Trophoblast cell (in vitro differentiated cells and primary cell): Measurements from ENCODE around the gene USP20.

Experiments used
- DNase-seq, 2 donors: peaks; one replicate each; pipeline ENCODE4 v3.0.0-alpha.2; 2016
- H2AFZ ChIP-seq: 2 replicates; pipeline ENCODE4 v1.6.1; 2013; ENCODE audit warnings: low read length, moderate library complexity, mild to moderate bottlenecking; ENCODE audit not compliant: insufficient read depth, poor library complexity
- H2AK5ac ChIP-seq: 2 replicates; pipeline ENCODE4 v1.6.1; 2013; ENCODE audit warnings: mild to moderate bottlenecking, low read length
- H2BK120ac ChIP-seq: 2 replicates; pipeline ENCODE4 v1.6.1; 2013; ENCODE audit warnings: low read length, mild to moderate bottlenecking, moderate library complexity; ENCODE audit not compliant: insufficient read depth, poor library complexity
- H2BK12ac ChIP-seq: 2 replicates; pipeline ENCODE4 v1.6.1; 2013; ENCODE audit warnings: mild to moderate bottlenecking, low read length, moderate library complexity
- H2BK5ac ChIP-seq: 2 replicates; pipeline ENCODE4 v1.6.1; 2013; ENCODE audit warnings: low read length, low read depth, moderate library complexity, mild to moderate bottlenecking; ENCODE audit not compliant: poor library complexity
- H3K14ac ChIP-seq: 2 replicates; pipeline ENCODE4 v1.6.1; 2013; ENCODE audit warnings: mild to moderate bottlenecking, low read length
- H3K18ac ChIP-seq: 2 replicates; pipeline ENCODE4 v1.6.1; 2013; ENCODE audit warnings: mild to moderate bottlenecking, low read length
- H3K23ac ChIP-seq: 2 replicates; pipeline ENCODE4 v1.6.1; 2013; ENCODE audit warnings: low read length
- H3K27ac ChIP-seq: 2 replicates; pipeline ENCODE4 v1.5.1; 2013; ENCODE audit warnings: low read depth, mild to moderate bottlenecking, inconsistent platforms, low read length, moderate library complexity
- H3K27me3 ChIP-seq: 2 replicates; pipeline ENCODE4 v1.6.1; 2013; ENCODE audit warnings: inconsistent platforms, mild to moderate bottlenecking, low read length, moderate library complexity; ENCODE audit not compliant: insufficient read depth
- H3K36me3 ChIP-seq, 2 experiments: 1 replicate in 1 of 2; 2 replicates in 1 of 2; pipeline ENCODE4 v1.6.1; 2013; ENCODE audit warnings: low read length in 2 of 2, mild to moderate bottlenecking in 2 of 2, moderate library complexity in 1 of 2; ENCODE audit not compliant: insufficient read depth in 2 of 2, control insufficient read depth in 1 of 2
- H3K4ac ChIP-seq: 2 replicates; pipeline ENCODE4 v1.6.1; 2013; ENCODE audit warnings: low read depth, mild to moderate bottlenecking, low read length, moderate library complexity
- H3K4me1 ChIP-seq, 2 experiments: 1 replicate in 1 of 2; 2 replicates in 1 of 2; pipeline ENCODE4 v1.6.1; 2013; ENCODE audit warnings: low read length in 2 of 2, mild to moderate bottlenecking in 2 of 2, moderate library complexity in 1 of 2; ENCODE audit not compliant: insufficient read depth in 2 of 2, control insufficient read depth in 1 of 2
- H3K4me2 ChIP-seq: 2 replicates; pipeline ENCODE4 v1.6.1; 2013; ENCODE audit warnings: inconsistent platforms, mild to moderate bottlenecking, low read length, moderate library complexity
- H3K4me3 ChIP-seq: 2 replicates; pipeline ENCODE4 v1.5.1; 2013; ENCODE audit warnings: mild to moderate bottlenecking, low read depth, low read length, inconsistent platforms
- H3K79me1 ChIP-seq: one replicate; pipeline ENCODE4 v1.6.1; 2013; ENCODE audit warnings: low read length
- H3K79me2 ChIP-seq: 2 replicates; pipeline ENCODE4 v1.6.1; 2013; ENCODE audit warnings: low read length, mild to moderate bottlenecking; ENCODE audit not compliant: control insufficient read depth, insufficient read depth, poor library complexity
- H3K9ac ChIP-seq: 2 replicates; pipeline ENCODE4 v1.6.1; 2013; ENCODE audit warnings: mild to moderate bottlenecking, low read length
- H3K9me3 ChIP-seq: 2 replicates; pipeline ENCODE4 v1.6.1; 2013; ENCODE audit warnings: low read depth, mild to moderate bottlenecking, control low read depth, inconsistent platforms, low read length; ENCODE audit not compliant: insufficient read depth
- H4K12ac ChIP-seq: 2 replicates; pipeline ENCODE4 v1.6.1; 2013; ENCODE audit warnings: low read depth, mild to moderate bottlenecking, low read length, moderate library complexity
- H4K8ac ChIP-seq: 2 replicates; pipeline ENCODE4 v1.6.1; 2013; ENCODE audit warnings: low read depth, mild to moderate bottlenecking, low read length, moderate library complexity
- H4K91ac ChIP-seq: one replicate; pipeline ENCODE4 v1.6.1; 2013; ENCODE audit warnings: low read depth, mild to moderate bottlenecking, low read length, moderate library complexity
- whole genome bisulfite sequencing: extraction: QIAGEN DNeasy Blood & Tissue Kit; methylation state at CpG from one replicate; pipeline ENCODE4 v1.1.7; 2013; ENCODE audit warnings: missing lambda C conversion rate; ENCODE audit not compliant: insufficient read length, insufficient coverage; ENCODE audit errors: extremely low coverage; 5-methylcytosine and 5-hydroxymethylcytosine counted together

USP20 gene

GRCh38 chr9:129823542-129823934 lies 11.7 kb upstream of the USP20 start:
- Histone ChIP-seq H2BK12ac (no peak overlapping the region), H2BK120ac (peak overlapping the region; percentile 86), H3K23ac (no peak overlapping the region), H3K9ac (peak overlapping the region; percentile 93), H3K4me1 (peaks cover 4 to 6% of the 10 kb centered on the region in 2 experiments), H2AFZ (peak overlapping the region; percentile 99), H3K36me3 (peaks cover 33 to 36% of the 10 kb centered on the region in 2 experiments), H3K14ac (peak overlapping the region; percentile 98), H3K79me2 (peaks cover 3% of the 10 kb centered on the region), H3K27me3 (no peaks in the 10 kb centered on the region), H3K4ac (peak overlapping the region; percentile 94), H2BK5ac (peak overlapping the region; percentile 87), H3K27ac (peak overlapping the region; percentile 61), H3K9me3 (no peaks in the 10 kb centered on the region), H3K79me1 (peaks cover 4% of the 10 kb centered on the region), H4K12ac (peak overlapping the region; percentile 96), H3K18ac (peak overlapping the region; percentile 98), H4K8ac (peak overlapping the region; percentile 99), H4K91ac (peak overlapping the region; percentile 92), H3K4me2 (peak overlapping the region; percentile 84), H2AK5ac (peak overlapping the region; percentile 97), H3K4me3 (peak overlapping the region; percentile 99)
- no CpG with 5 or more reads among the region's 15 CpGs for WGBS
- DNase-seq: no peak

GRCh38 chr9:129823935-129824601 lies 11.2 kb upstream of the USP20 start, which contains the start of gene TOR1A:
TOR1A (minus strand) TSS chr9:129824136; CDS start chr9:129824085, 51 bp downstream.
- peak; percentile 92 to 97 for DNase-seq
- Histone ChIP-seq H2BK12ac (no peak within 1 kb of the TSS), H3K27ac (peak within 1 kb of the TSS; percentile 61), H3K79me1 (peaks cover 4% of the 10 kb centered on the region), H4K12ac (peak within 1 kb of the TSS; percentile 96), H2AFZ (peak within 1 kb of the TSS; percentile 99), H3K79me2 (peaks cover 3% of the 10 kb centered on the region), H2BK120ac (peak within 1 kb of the TSS; percentile 86), H3K9me3 (no peaks in the 10 kb centered on the region), H2BK5ac (peak within 1 kb of the TSS; percentile 87), H3K4me3 (peak within 1 kb of the TSS; percentile 99), H2AK5ac (peak within 1 kb of the TSS; percentile 97), H3K4ac (peak within 1 kb of the TSS; percentile 94), H3K27me3 (no peaks in the 10 kb centered on the region), H3K18ac (peak within 1 kb of the TSS; percentile 98), H3K36me3 (peaks cover 32 to 36% of the 10 kb centered on the region in 2 experiments), H4K8ac (peak within 1 kb of the TSS; percentile 99), H3K9ac (peak within 1 kb of the TSS; percentile 93), H3K23ac (no peak within 1 kb of the TSS), H3K4me2 (peak within 1 kb of the TSS; percentile 84), H3K14ac (peak within 1 kb of the TSS; percentile 98), H4K91ac (peak within 1 kb of the TSS; percentile 92), H3K4me1 (peaks cover 4 to 6% of the 10 kb centered on the region in 2 experiments)
- WGBS: no CpG with 5 or more reads among the region's 47 CpGs

GRCh38 chr9:129826344-129826743 lies 8.9 kb upstream of the USP20 start:
- peaks cover 3% of the 10 kb centered on the region for H3K79me2 ChIP-seq
- no peaks in the 10 kb centered on the region for H3K9me3 ChIP-seq
- WGBS: no CpG with 5 or more reads among the region's 6 CpGs
- no peak overlapping the region for H2AK5ac ChIP-seq
- H4K91ac ChIP-seq: no peak overlapping the region
- H3K14ac ChIP-seq: no peak overlapping the region
- H4K8ac ChIP-seq: no peak overlapping the region
- H3K27me3 ChIP-seq: no peaks in the 10 kb centered on the region
- no peak overlapping the region for H2AFZ ChIP-seq
- no peak overlapping the region for H3K23ac ChIP-seq
- no peak overlapping the region for H4K12ac ChIP-seq
- H3K4me2 ChIP-seq: no peak overlapping the region
- H3K79me1 ChIP-seq: peaks cover 4% of the 10 kb centered on the region
- H3K18ac ChIP-seq: no peak overlapping the region
- H2BK12ac ChIP-seq: no peak overlapping the region
- H3K36me3 ChIP-seq: peaks cover 36 to 43% of the 10 kb centered on the region in 2 experiments
- H2BK120ac ChIP-seq: no peak overlapping the region
- no peak overlapping the region for H3K4ac ChIP-seq
- no peak for DNase-seq
- no peak overlapping the region for H2BK5ac ChIP-seq
- no peak overlapping the region for H3K9ac ChIP-seq
- no peak overlapping the region for H3K27ac ChIP-seq
- no peak overlapping the region for H3K4me3 ChIP-seq
- H3K4me1 ChIP-seq: peaks cover 4 to 6% of the 10 kb centered on the region in 2 experiments

GRCh38 chr9:129826759-129827158 lies 8.5 kb upstream of the USP20 start:
- no peak overlapping the region for H4K8ac ChIP-seq
- WGBS: no CpG with 5 or more reads among the region's 1 CpG
- H2BK12ac ChIP-seq: no peak overlapping the region
- no peak overlapping the region for H3K4ac ChIP-seq
- H3K23ac ChIP-seq: no peak overlapping the region
- H4K91ac ChIP-seq: no peak overlapping the region
- no peak overlapping the region for H2AFZ ChIP-seq
- H3K4me3 ChIP-seq: no peak overlapping the region
- peaks cover 3% of the 10 kb centered on the region for H3K79me2 ChIP-seq
- no peak overlapping the region for H2AK5ac ChIP-seq
- no peak overlapping the region for H3K9ac ChIP-seq
- no peak overlapping the region for H2BK5ac ChIP-seq
- no peak overlapping the region for H3K14ac ChIP-seq
- H2BK120ac ChIP-seq: no peak overlapping the region
- H3K18ac ChIP-seq: no peak overlapping the region
- H3K4me1 ChIP-seq: peaks cover 4 to 6% of the 10 kb centered on the region in 2 experiments
- H3K9me3 ChIP-seq: no peaks in the 10 kb centered on the region
- no peaks in the 10 kb centered on the region for H3K27me3 ChIP-seq
- H3K36me3 ChIP-seq: peaks cover 35 to 42% of the 10 kb centered on the region in 2 experiments
- no peak for DNase-seq
- H4K12ac ChIP-seq: no peak overlapping the region
- peaks cover 4% of the 10 kb centered on the region for H3K79me1 ChIP-seq
- no peak overlapping the region for H3K4me2 ChIP-seq
- H3K27ac ChIP-seq: no peak overlapping the region
